GM21367 (cell line): ENCODE results near the gene CTNNA1.

Experiments used
- ATAC-seq: cut with Tn5 transposase; IDR thresholded peaks from one replicate; pipeline ENCODE4 v1.9.1; 2021; ENCODE audit not compliant: unreplicated experiment

CTNNA1 gene

DNA sequence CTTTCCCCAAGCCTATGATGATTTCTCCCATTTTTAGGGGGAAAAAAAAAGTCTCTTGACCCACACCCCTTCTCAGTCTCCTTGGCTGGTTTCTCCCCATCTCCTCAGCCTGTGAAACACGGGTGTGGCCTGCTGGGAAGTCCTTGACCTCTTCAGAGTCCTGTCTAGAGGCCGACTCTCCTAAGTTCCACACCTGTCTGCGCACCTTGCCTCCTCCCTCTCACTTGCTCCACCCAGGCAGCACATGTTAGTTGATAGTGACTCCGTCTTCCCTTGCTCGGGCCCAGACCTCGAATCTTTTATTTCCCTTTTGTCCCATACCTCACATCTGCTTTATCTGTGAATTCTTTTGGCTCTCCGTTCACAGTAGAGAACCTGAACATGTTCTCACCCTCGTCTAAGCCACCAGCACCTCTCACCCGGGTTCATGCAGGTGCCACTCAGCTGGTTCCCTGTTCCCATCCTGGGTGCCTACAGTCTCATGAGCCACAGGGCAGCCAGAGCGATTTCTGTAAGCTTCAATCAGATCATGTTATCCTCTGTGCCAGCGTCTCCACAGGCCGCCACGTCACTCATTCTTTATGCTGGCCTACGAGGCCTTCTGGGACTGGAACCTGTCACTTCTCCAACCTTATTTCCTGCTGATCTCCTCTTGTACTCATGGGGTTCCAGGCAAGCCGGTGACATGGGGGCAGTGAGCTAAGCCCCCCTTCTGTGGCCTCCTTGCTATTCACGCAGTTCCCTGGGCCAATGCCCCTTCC, 173.6 kb downstream of the CTNNA1 start:
- ATAC-seq = no peak

DNA sequence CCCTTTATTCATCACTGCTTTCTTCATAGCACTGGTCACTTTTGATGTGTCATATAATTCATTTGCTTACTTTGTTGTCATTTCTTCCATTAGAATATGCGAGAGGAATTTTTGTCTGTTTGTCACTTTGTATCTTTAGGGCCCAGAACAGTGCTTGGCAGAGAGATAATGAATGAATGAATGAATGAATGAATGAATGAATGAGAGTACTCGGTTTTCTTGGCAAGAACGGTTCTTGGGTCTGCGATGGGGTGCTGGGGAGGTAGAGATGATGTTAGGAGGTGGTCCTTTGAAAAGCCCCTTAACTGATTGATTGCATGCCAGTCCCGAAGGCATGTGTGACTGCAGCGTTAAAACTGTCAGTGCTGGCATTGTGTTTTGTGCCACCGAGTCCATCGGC, 174.3 kb downstream of the CTNNA1 start:
- ATAC-seq = no peak

DNA sequence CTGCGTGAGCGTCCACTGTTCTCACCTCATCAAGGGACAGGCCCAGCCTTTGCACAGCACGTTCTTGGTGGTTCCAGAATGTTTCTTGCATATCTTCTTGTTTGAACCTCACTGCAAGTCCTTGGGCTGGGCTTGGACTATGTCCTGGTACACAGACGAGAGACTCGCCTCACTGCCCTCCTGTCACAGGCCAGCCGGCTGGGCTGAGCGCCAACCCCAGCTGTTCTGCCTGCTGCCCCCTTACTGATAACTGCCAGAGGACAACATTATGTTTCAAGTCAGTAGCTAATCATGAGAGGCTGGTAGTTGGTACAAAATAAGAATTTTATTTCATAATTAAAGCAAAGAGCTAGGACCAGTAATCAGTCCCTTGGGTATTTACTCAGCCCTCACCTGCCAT, 174.8 kb downstream of the CTNNA1 start:
- no peak for ATAC-seq

DNA sequence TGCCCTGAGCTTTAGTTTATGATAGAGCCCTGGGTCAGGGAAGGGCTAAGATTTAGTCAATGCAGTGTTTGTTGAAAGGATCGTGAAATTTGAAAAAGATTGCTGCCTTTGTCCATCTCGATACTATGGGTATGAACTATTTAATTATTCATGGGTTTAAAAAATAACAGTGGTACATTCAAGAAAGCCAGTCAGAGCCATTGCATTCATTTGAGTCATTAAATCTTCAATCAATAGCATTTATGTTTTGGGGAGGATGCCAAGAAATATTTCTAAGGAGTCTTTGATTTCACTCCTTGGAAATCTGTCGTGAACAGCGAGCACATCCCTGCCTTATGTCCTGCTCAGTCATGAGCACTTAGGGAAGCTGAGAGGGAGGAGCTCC, 176.3 kb downstream of the CTNNA1 start:
- ATAC-seq = no peak

DNA sequence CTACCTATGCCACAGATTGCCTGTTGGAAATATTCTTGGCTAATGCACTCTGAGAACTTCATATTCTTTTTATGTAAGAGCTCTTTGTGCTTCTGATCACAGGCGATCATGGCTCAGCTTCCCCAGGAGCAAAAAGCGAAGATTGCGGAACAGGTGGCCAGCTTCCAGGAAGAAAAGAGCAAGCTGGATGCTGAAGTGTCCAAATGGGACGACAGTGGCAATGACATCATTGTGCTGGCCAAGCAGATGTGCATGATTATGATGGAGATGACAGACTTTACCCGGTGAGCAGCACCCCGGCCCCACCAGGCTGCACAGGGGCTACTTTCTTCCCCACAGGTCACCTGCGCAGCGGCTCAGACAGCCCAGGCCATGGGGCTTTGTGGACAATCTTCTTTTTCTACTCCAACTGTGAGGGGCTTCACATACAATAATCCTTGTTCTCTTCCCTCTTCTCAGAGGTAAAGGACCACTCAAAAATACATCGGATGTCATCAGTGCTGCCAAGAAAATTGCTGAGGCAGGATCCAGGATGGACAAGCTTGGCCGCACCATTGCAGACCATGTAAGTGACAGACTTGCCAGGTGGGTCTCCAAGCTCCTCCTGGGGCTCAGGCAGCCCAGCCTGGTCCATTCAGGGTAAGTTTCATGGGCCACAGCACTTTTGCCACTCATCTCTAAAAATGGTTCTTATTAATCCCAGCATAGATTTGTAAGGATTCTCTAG, 177.3 kb downstream of the CTNNA1 start:
- ATAC-seq = no peak

DNA sequence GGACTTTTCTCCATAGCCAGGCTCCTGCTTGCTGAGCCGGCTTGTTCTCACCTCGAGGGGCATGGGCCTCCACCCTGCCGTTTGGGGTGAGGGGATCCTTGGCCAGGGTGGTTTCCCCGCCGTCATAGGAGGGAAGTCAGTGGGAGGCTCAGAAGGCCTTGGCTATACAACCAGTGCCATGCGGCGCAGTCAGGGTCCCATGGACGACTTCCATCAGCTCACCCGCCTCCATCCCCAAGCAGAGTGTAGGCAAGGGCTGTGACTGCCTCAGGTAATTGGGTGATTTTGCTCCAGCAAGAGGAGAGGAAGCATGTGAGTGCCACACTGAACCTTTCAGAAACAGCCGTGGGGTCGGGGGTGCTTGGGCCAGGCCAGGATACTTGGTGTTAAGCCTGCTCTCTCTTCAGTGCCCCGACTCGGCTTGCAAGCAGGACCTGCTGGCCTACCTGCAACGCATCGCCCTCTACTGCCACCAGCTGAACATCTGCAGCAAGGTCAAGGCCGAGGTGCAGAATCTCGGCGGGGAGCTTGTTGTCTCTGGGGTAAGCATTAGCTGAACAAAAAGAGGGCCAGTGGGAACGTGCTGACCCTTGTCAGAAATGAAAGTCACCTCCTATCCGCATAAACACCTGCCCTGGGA, 179.1 kb downstream of the CTNNA1 start:
- no peak for ATAC-seq

DNA sequence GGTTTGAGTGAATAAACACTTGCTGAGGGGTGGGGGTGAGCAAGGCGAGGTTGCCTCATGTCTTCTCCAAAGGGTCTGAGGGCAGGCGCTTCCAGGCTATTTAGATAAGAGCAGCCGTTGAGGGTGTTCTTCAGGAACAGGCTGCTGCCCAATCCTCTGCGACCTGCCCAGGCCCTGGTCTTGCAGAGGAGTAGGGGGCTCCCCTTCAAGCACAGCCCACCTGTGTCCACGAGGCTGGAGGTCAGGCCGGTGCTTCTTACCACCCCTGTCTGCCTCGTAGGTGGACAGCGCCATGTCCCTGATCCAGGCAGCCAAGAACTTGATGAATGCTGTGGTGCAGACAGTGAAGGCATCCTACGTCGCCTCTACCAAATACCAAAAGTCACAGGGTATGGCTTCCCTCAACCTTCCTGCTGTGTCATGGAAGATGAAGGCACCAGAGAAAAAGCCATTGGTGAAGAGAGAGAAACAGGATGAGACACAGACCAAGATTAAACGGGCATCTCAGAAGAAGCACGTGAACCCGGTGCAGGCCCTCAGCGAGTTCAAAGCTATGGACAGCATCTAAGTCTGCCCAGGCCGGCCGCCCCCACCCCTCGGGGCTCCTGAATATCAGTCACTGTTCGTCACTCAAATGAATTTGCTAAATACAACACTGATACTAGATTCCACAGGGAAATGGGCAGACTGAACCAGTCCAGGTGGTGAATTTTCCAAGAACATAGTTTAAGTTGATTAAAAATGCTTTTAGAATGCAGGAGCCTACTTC, 180.5 kb downstream of the CTNNA1 start:
- no peak for ATAC-seq

DNA sequence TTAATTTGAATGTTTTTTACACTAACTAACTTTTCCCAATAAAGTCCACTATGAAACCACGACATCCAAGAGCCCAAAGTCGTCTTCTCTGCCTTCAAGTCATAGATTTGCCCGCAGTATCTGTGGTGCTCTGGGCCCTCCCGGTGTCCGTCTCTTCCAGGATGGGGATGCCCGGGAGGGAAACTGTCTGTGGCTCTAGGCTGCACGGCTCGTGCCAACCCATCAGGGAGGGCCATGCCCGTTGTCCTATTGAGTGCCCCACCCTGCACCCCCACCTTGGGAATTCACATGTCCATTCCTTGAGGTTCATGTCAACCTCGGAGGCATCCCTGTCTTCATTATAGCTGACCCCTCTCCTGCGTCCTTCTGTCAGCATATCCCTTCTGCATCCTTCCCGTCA, 181.7 kb downstream of the CTNNA1 start:
- no peak for ATAC-seq

DNA sequence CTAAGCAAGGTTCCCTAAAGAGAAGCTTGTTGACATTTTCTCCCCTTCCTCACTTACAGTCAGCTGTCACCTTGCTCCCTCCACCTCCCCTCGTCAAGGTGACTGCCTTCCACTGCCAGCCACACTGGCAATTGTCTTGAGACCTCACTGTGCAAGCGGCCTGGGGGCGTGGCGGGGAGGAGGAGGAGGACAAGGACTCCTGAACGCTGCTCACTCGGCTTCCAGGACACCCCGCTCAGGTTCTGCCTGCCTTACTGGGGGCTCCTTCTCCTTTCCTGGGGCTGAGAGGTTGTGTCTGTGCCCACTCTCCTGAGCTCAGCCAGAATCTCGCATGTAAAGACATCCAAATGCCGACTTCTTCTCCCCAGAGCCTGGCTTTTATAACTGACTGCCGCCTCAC, 182.2 kb downstream of the CTNNA1 start:
- no peak for ATAC-seq

DNA sequence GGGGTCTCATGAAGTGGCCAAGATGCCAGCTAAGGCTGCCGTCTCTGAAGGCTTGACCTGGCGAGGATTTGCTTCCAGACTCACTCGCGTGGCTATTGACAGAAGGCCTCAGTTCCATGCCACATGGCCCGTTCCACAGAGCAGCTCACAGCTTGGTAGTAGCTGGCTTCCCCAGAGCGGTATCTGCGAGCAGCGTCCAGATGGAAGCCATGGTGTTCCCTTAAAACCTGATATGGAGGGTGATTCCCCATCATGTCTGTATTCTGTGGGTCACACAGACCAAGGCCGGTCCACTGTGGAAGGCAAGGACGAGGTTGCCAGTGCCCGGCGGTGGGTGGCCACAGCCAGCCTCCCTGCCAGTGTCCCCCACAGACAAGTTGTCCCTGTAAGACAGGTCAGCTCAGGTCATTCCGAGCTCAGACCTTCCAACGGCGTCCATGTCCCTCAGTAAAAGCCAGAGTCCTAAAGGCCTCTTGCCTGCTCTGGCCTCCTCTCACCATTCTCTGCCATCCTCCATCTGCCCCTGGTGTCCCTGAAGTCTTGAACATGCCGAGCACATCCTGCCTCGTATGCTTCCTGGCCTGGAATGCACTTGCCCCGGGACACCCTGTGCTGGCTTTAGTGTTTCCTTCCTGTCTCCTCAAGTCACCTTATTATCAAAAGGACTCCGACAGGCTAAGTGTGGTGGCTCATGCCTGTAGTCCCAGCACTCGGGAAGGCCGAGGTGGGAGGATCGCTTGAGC, 183.2 kb downstream of the CTNNA1 start:
- ATAC-seq = no peak

DNA sequence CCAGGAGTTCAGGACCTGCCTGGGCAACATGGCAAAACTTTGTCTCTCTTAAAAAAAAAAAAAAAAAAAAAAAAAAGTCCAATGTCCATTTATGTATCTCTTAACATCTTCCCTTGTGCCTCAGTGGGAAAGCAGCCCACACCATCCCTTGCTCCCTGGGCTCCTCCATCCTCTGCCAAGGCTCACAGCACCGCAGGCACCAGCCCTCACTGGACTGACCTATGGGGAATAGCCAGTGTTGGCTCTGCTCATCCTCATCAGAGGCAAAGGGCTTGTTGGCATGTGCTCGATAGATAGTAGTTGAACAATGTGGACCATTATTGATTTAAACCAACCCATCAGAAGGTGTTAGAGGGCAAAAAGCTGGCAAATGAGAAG, 183.7 kb downstream of the CTNNA1 start:
- no peak for ATAC-seq

DNA sequence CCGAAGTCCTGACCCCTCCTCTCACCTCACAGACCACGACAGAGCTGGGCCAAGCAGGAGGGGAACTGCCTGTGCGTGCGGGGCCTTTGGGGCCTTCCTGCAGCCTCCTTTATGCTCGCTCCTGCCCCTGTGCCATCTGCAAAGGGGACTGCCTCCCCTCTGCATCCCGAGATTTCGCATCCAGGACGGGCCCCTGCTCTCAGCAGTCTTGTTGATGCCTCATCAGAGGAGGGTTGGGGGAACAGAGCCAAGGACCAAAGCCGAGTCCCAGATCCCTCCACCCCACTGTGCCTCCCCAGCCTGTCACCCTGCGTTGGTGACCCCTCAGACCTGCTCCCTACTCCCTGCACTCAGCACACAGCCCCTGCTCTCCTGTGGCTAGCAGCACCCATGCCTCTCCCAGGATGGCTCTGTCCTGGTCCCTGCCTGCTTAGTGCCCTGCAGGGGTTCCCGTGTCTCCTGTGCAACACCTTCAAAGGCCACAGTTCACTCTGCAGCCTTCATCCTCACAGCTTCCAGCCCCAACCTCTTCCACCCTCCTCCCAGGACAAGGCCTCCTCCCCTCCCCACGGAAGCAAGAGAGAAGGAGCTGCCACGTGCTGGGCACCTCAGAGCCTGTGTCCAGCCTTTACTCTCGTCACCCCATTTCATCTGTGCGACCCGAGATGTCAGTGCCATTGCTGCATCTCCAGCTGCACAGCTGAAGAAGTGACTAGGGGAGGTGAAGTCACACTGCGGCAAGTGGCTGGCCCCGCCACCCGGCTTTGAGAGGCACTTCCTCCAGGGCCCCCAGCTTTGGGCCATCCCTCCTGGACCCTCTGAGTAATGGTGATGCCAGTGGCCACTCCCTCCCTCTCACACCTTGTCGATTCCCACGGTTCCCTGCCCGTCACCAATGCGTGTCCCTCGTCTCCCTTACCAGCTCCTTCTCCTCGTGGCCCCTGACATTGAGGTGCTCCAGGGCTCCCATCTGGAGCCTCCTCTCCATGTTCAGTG, 184.5 kb downstream of the CTNNA1 start:
- ATAC-seq = no peak

DNA sequence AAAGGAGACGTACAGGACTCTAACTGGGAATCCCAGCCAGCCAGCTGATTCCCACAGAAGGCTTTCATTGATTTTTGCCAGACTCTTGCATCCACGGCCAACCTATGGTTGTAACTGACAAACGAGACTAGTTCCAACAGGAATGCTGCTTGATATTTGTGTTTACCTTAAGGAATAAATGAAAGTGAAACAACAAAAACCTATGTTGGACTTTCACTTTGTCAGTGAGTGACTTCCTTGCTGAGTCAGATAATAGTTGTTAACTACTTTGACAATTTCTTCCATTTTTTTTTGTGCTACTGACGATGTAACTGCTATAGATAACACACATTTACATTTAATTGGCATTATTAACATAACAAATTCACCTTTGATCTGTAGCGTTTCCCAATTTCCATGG, 185.3 kb downstream of the CTNNA1 start:
- no peak for ATAC-seq

DNA sequence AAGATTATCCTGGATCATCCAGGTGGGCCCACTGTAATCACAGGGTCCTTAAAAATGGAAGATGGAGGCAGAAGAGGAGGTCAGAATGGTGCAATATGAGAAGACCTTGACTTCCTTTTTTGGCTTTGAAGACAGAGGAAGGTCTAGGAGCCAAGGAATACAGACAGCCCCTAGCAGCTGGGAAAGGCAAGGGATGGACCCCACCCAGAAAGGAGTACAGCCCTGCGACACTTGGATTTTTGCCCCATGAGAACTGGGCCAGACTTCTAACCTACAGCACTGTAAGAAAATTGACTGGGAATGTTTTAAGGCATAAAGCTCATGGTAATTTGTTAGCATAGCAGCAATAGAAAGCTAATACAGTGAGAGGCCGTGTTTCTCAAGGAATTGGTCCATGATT, 188.8 kb downstream of the CTNNA1 start:
- ATAC-seq = no peak

DNA sequence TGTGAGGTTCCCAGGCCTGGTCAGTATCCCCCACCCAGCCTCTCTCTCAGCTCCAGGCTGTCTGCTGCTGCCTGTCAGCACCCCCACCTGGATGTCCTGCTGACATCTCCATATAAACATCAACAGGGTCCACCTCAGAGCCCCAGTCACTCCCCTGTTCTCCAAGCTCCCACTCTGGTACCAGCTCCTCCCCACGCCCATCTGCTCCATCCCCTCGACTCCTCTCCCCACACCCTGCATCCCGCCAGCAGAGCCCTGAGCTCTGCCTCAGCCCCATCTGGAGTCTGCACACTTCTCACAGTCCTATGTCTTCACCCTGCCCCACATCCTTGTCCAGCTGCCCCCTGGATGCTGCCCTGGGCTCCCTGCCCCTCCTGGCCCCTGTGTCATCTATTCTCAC, 189.6 kb downstream of the CTNNA1 start:
- ATAC-seq = no peak

DNA sequence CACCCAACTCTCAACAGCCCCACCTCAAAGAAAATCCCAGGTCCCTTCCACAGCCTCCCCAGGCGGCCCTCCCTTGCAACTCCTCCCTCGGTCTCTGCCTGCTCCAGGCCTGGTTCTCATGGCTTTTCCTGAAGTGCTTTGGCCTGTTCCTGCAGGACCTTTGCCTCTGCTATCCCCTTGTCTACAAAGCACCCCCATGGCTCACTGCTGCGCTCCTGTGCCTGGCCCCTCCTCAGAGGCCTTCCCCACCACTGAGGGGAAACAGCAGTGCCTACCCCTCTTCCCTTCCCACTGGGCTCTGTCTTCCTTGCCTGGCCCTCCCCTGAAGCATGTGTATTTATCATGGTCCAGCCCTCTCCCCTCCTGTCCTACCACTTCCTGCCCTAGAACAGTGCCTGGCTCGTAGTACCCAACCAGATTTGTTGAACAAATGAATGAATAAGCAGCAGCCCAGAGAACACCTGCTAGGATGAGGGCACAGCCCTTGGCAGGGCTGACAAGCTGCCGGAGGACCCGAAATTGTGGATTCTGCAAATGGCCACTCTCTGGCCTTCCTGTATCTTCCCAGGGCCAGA, 190.5 kb downstream of the CTNNA1 start:
- no peak for ATAC-seq

DNA sequence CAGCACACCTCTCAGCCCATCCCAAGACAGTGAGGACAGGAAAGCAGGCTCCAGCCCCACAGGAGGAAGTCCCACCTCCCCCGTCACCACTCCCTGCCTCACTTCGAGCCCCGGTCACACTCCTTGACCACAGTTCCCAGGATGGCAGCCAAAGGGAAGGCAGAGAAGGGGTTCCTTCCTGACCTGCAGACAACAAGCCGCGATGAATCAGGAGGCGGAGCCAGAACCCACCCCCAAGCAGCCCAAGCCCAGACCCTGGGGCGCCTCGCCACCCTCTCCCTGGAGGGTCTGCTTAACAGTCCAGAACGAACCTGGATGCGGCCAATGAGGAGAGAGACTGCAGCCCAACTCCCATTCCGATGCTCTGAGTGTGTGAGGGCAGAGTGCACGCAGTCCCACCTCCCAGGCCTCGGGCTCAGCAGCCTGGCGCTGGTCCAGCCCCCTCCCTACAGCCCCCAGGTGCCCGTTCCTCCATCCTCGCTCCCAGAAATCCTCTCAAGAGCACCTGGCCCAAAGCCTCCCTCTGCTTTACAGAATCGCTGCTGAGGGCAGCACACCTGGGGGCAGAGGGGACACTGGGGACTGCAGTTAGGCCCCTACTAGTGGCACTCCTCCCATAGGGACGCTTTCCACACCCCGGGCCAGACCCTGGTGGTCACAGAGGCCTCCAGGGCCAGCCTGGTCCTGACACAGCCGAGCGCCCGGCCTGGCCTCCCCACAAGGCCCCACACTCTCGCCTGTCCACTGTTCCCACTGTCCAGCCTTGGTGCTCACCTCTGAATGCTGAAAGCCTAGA, 191.5 kb downstream of the CTNNA1 start:
- no peak for ATAC-seq

DNA sequence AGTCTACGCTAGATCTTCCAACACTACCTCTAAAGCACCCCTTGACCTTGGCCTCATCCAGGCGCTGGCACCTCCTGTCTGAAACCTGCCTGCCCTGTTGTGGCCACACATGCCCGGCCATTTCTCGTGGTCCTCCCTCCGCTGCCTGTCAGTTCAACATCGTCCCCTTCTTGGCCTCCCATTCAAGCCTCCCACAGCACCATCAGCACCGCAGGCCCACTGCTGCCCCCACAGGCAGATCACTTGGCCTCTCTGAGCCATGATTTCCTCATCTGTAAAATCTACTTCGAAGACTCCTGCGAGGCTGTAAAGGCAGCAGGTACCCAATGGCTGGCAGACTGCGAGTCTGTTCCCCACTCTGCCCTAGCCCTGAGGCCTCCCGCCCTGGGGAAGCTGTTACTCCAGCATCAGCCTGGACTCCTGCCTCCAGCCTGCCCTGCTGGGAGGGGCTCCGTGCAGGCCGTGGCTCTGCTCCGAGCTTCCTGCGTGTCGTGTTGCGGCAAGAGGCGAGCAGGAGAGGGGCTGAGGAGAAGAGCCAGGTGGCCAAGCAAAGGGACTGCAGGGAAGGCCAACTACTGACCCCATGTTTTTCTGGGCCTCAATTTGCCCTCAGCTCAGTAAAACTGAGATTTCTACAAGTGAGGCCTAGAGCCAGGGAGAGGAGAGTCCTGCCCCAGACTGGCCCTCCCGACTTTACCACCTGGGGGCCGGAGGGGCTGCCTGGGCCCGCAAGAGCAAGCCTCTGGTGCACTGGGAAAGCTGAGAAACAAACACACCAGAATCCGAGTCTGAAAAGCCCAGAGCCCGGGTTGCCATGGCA, 192.4 kb downstream of the CTNNA1 start:
- no peak for ATAC-seq
